Measurements from ENCODE around the gene NEK10.

The NEK10 gene

DNA sequence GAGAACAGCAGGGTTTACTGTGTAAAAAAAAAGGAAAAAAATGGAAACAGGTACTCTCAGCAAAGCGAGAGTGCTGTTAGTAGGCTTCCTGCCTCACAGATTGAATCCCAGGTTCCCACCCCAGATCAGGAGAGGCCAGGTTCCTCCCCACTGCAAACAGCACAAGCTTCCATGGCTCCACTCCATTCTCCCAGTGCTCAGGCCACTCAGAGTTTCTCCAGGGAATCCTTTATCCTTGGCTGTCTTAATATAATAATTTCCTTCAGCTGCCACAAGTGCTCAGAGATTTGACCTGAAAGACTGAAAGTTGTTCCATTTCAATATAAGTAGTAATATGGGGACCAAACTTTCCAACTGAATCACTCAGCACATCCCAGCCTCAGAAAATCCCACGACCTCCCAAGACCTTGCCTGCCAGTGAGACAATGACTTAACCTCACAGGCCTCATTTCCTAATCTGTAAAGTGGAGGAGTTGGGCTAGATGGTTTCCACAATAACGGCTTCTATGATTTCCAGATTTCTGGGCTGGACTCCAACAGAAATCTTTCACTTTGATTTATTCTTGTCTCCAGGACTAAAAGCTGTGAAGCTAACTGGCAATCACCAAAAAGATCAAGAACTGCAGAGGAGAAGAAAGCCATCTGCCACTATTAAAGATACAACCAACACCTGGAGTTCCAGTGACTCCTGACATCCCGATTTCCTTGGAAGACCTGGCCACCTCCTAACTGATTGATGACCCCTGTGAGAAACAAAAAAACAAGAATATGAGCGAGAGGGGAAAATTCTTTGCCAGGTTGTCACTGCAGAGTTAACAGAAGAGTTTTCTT lies 289.5 kb downstream of the NEK10 start:
- no peak for DNase-seq (ENCODE audit: low read depth)
- no peak overlapping the region for H3K4me3 ChIP-seq (ENCODE audit: low read depth, low read length)
- TF ChIP-seq, protein P1, sequence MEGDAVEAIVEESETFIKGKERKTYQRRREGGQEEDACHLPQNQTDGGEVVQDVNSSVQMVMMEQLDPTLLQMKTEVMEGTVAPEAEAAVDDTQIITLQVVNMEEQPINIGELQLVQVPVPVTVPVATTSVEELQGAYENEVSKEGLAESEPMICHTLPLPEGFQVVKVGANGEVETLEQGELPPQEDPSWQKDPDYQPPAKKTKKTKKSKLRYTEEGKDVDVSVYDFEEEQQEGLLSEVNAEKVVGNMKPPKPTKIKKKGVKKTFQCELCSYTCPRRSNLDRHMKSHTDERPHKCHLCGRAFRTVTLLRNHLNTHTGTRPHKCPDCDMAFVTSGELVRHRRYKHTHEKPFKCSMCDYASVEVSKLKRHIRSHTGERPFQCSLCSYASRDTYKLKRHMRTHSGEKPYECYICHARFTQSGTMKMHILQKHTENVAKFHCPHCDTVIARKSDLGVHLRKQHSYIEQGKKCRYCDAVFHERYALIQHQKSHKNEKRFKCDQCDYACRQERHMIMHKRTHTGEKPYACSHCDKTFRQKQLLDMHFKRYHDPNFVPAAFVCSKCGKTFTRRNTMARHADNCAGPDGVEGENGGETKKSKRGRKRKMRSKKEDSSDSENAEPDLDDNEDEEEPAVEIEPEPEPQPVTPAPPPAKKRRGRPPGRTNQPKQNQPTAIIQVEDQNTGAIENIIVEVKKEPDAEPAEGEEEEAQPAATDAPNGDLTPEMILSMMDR (IDR thresholded peaks at IDR 0.05; ENCODE audit: low read depth, low read length, missing control alignments): no peak

DNA sequence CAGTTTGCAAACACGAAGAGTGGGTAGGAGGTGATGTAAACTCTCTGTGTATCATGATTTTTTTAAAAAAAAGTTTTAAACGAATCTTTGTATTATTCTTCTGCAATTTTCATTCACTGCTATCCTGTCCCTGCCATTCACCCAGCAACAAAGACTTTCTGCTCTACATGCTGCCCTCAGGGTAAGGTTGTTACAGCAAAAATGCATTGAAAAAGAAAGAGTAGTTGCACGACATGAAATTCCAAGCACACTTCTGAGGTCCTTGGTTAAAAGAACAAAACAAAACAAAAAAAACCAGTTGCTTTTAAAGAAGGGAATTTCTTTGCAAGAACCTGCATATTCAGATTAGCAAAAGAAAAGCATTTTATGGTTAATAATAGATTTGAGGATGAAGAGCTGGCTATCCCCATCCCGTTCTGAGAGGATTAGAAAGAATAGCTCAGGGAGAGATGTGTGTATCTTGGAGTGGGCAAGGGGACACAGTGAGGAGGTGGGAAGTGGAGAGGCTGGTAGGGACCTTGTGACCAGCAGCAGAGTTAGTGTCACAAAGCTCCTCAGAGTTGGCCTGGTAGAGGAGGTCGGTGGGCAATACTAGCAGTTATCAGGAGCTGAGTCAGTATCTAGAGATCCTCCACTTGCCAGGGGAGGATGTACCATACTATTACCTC lies 290.8 kb downstream of the NEK10 start:
- DNase-seq (ENCODE audit: low read depth): no peak
- TF ChIP-seq, protein P1 (IDR thresholded peaks at IDR 0.05; ENCODE audit: low read depth, low read length, missing control alignments): no peak
- no peak overlapping the region for H3K4me3 ChIP-seq (ENCODE audit: low read depth, low read length)

DNA sequence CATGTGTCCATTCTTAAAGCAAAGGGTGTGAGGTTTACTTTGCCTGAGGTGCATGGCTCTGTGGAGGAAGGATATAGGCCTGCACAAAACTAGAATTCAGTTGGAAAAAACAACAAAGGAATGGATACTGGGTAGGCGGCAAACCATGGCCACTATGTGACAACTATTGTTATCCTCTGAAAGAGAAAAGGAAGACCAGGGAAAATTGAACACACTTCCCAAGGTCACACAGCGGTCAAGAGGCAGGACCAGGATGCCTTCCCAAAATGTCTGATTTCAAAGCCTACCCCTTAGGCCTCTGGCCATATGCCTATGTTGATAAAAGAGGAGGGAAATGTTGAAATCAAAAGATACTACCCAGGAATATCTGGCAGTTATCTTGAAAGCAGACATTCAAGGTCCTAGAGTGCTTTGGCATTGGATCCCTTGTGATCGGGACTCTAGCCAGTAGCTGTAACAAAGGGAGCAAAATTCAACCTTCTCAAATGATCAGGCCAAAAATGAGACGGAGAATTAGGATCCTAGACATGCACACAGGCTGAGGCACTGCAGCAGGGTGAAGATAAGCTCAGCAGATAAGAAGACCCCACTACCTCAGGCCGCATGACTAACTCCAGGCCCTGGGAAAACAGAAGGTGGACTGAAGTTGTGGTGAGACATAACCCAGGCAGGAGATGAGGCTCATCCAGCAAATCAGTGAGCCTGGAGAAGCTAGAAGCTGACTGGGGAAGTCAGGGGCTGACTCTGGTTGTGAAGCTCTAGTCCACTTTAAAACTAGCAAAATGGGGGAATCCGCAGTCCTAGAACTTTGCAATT lies 292.2 kb downstream of the NEK10 start:
- DNase-seq (ENCODE audit: low read depth): no peak
- H3K4me3 ChIP-seq (ENCODE audit: low read depth, low read length): no peak overlapping the region
- TF ChIP-seq, protein P1 (IDR thresholded peaks at IDR 0.05; ENCODE audit: low read depth, low read length, missing control alignments): no peak

DNA sequence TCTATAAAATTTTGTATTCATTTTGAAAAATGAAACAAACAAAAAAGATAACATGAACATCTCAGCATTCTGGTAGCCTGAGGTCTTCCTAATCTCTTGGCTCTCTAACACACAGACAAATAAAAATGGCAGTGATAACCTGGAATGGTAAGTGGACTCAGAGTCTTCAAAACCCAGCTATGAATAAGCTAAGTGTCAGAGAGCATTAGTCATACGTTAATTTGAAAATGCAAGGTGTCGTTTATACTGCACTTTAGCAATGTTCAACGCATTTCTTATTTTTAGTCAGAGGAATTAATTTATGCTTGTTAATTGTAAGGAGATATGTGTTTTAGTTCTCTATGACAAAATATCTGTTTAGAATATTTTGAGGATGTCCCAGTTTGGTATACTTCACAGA lies 294.3 kb downstream of the NEK10 start:
- no peak overlapping the region for H3K4me3 ChIP-seq (ENCODE audit: low read depth, low read length)
- TF ChIP-seq, protein P1 (IDR thresholded peaks at IDR 0.05; ENCODE audit: low read depth, low read length, missing control alignments): no peak
- DNase-seq (ENCODE audit: low read depth): no peak

DNA sequence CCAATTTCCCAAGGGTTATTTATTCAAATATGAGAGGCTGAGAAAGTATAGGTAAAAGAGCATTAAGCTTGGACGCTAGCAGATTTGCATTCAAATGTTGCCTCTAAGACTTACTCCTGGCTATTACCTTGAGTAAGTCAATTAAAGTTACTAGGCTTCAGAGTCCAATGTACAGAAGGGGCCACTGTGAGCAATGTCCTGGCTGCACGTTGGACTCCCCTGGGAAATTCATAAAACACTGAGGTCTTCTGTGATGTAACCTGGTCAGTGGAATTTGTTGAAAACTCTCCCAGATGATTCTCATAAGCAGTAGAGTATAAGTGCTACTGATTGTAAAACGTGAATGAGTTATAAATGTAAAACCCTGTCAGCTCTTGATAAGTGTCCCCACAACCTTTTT lies 295.3 kb downstream of the NEK10 start:
- DNase-seq (ENCODE audit: low read depth): no peak
- TF ChIP-seq, protein P1 (IDR thresholded peaks at IDR 0.05; ENCODE audit: low read depth, low read length, missing control alignments): no peak

DNA sequence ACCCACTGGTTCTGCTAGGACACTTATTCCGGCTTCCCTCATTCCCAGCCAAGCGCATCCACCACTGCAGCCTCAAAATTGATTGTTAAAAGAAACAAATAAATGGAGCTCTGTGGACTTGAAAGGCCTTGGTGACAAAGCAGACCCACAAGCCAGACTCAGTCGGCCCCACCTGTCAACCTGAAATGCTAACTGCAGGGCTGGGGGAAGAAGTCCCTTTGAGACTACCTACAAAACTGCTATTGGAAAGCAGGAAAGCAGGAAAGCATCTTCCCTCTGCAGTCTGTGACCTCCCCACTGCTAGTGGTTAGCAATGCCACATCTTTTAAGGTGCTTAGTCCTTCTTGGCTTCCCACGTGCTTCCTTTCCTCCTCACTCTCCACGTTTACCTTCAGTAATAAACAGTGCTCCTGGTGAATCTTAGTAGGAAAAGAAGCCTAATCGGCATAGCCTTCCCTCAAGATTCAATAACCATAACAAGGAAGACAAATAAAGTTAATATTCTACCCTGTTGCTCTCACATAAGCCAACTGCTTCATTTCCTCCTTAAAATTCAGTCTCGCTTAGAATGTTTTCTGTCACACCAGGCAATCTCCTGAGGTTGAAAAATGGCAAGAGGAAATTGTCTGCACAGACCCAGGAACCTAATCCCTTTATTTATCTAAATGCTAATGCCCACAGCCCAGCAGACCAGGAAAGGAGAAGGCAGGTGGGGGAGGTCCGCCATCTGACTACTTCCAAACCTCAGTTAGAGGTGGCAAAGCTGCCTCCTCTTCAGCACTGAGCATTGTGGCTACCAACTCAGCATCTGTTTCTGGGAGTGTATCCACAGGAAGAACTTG lies 296.2 kb downstream of the NEK10 start:
- TF ChIP-seq, protein P1 (IDR thresholded peaks at IDR 0.05; ENCODE audit: low read depth, low read length, missing control alignments): no peak

More for the DNA sequence above, 295.3 kb downstream of the NEK10 start:
- H3K4me3 ChIP-seq (ENCODE audit: low read depth, low read length): no peak overlapping the region

More for the DNA sequence above, 296.2 kb downstream of the NEK10 start:
- DNase-seq (ENCODE audit: low read depth): no peak
- no peak overlapping the region for H3K4me3 ChIP-seq (ENCODE audit: low read depth, low read length)

Measured in GM12864 (cell line).